SK-N-SH treated with all-trans-retinoic acid at 6 μM for 48 hours (cell line): ENCODE results near the gene EFNB2.

Experiments
- ATAC-seq: fragments of 200-7000 bp; cut with Tn5 transposase; 3 replicates; pipeline ENCODE4 v1.9.1; 2020; ENCODE audit warnings: mild to moderate bottlenecking, moderate library complexity
- ARNTL ChIP-seq: fragments of 450-650 bp; formaldehyde crosslinking; IDR thresholded peaks from 2 replicates; pipeline ENCODE4 v1.5.0; 2020; ENCODE audit warnings: low read depth, mild to moderate bottlenecking, moderate library complexity, borderline replicate concordance
- BACH2 ChIP-seq: fragments of 250-450 bp; sonication (Bioruptor Pico); IDR thresholded peaks from 2 replicates; pipeline ENCODE4 v1.9.0; 2021; ENCODE audit warnings: mild to moderate bottlenecking, borderline replicate concordance
- CREB5 ChIP-seq: fragments of 250-450 bp; sonication (Bioruptor Pico); IDR thresholded peaks from 2 replicates; pipeline ENCODE4 v1.5.1; 2020; ENCODE audit warnings: low read depth, mild to moderate bottlenecking, moderate library complexity
- CSDC2 ChIP-seq: fragments of 250-450 bp; sonication (Bioruptor Pico); IDR thresholded peaks from 2 replicates; pipeline ENCODE4 v1.5.0; 2020; ENCODE audit warnings: mild to moderate bottlenecking, moderate library complexity
- CSRNP3 ChIP-seq: fragments of 250-450 bp; sonication (Bioruptor Pico); IDR thresholded peaks from 2 replicates; pipeline ENCODE4 v1.5.1; 2021; ENCODE audit warnings: mild to moderate bottlenecking, moderate library complexity
- ESRRG ChIP-seq: fragments of 250-450 bp; sonication (Bioruptor Pico); IDR thresholded peaks from 2 replicates; pipeline ENCODE4 v1.6.1; 2021; ENCODE audit warnings: mild to moderate bottlenecking
- GLIS3 ChIP-seq: fragments of 250-450 bp; sonication (Bioruptor Pico); IDR thresholded peaks from 2 replicates; pipeline ENCODE4 v1.5.0; 2020; ENCODE audit warnings: mild to moderate bottlenecking, moderate library complexity
- PATZ1 ChIP-seq: fragments of 250-450 bp; sonication (Bioruptor Pico); IDR thresholded peaks from 2 replicates; pipeline ENCODE4 v1.8.0; 2020; ENCODE audit warnings: mild to moderate bottlenecking, moderate library complexity, borderline replicate concordance
- RARB ChIP-seq: fragments of 250-450 bp; sonication (Bioruptor Pico); IDR thresholded peaks from 2 replicates; pipeline ENCODE4 v1.8.0; 2021; ENCODE audit warnings: mild to moderate bottlenecking, moderate library complexity
- SNAI2 ChIP-seq: fragments of 250-450 bp; sonication (Bioruptor Pico); IDR thresholded peaks from 2 replicates; pipeline ENCODE4 v1.5.0; 2020; ENCODE audit warnings: mild to moderate bottlenecking, moderate library complexity
- TCF4 ChIP-seq: fragments of 250-450 bp; sonication (Bioruptor Pico); IDR thresholded peaks from 2 replicates; pipeline ENCODE4 v1.8.0; 2021; ENCODE audit warnings: mild to moderate bottlenecking, moderate library complexity, borderline replicate concordance
- TOX ChIP-seq: fragments of 250-450 bp; sonication (Bioruptor Pico); IDR thresholded peaks from 2 replicates; pipeline ENCODE4 v1.8.0; 2021; ENCODE audit warnings: mild to moderate bottlenecking, moderate library complexity, borderline replicate concordance
- ZC3H10 ChIP-seq: fragments of 250-450 bp; sonication (Bioruptor Pico); IDR thresholded peaks from 2 replicates; pipeline ENCODE4 v1.5.1; 2021; ENCODE audit warnings: mild to moderate bottlenecking, moderate library complexity
- ZFP3 ChIP-seq: fragments of 250-450 bp; sonication (Bioruptor Pico); IDR thresholded peaks from 2 replicates; pipeline ENCODE4 v1.5.0; 2020; ENCODE audit warnings: mild to moderate bottlenecking, moderate library complexity
- ZFP30 ChIP-seq: fragments of 450-650 bp; formaldehyde crosslinking; IDR thresholded peaks from 2 replicates; pipeline ENCODE4 v1.5.0; 2022; ENCODE audit warnings: mild to moderate bottlenecking, moderate library complexity
- ZNF565 ChIP-seq: fragments of 450-650 bp; formaldehyde crosslinking; conservative IDR thresholded peaks from 2 replicates; pipeline ENCODE4 v1.5.0; 2020; ENCODE audit warnings: low read depth, mild to moderate bottlenecking, moderate library complexity
- ZNF70 ChIP-seq: fragments of 450-650 bp; formaldehyde crosslinking; IDR thresholded peaks from 2 replicates; pipeline ENCODE4 v1.5.0; 2020; ENCODE audit warnings: mild to moderate bottlenecking, moderate library complexity
- ZNF8 ChIP-seq: fragments of 450-650 bp; formaldehyde crosslinking; IDR thresholded peaks from 2 replicates; pipeline ENCODE4 v1.5.0; 2020; ENCODE audit warnings: mild to moderate bottlenecking, moderate library complexity
- TF ChIP-seq, protein P1 (sequence below): fragments of 250-450 bp; sonication (Bioruptor Pico); IDR thresholded peaks from 2 replicates; pipeline ENCODE4 v1.5.0; 2020; ENCODE audit warnings: mild to moderate bottlenecking, moderate library complexity

The EFNB2 gene

GRCh38 chr13:106561551-106562170 is 26.2 kb upstream of the EFNB2 start:
- TF ChIP-seq PATZ1 (CRISPR knock-in tag) (no peak), ARNTL (no peak), CREB5 (CRISPR knock-in tag) (no peak), GLIS3 (CRISPR knock-in tag) (no peak), BACH2 (CRISPR knock-in tag) (no peak)
- TF ChIP-seq, all 23 proteins: peak for 0
- 0 out of 3 replicates have a peak, but pooled peaks have one; percentile 27 for ATAC-seq

- TF ChIP-seq ZNF8, result no peak
- no peak for TF ChIP-seq BACH2 (CRISPR knock-in tag)
- no peak for TF ChIP-seq CSRNP3
- no peak for ATAC-seq
Observed at GRCh38 chr13:106560821-106561220, 25.4 kb upstream of the EFNB2 start.

DNA sequence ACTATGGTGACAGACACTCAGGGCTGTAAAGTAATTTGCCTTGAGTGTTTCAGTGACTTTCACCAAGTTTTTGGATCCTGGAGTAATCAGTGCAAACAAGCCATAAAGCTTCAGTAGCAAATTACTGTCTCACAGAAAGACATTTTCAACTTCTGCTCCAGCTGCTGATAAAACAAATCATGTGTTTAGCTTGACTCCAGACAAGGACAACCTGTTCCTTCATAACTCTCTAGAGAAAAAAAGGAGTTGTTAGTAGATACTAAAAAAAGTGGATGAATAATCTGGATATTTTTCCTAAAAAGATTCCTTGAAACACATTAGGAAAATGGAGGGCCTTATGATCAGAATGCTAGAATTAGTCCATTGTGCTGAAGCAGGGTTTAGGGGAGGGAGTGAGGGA is 23.1 kb upstream of the EFNB2 start:
- no peak for ATAC-seq

More for the DNA sequence above, 23.1 kb upstream of the EFNB2 start:
- TF ChIP-seq BACH2 (CRISPR knock-in tag) (no peak), SNAI2 (CRISPR knock-in tag) (no peak), ZFP3 (CRISPR knock-in tag) (no peak), ZNF565 (CRISPR knock-in tag) (no peak), CSDC2 (no peak), GLIS3 (CRISPR knock-in tag) (no peak), TCF4 (CRISPR knock-in tag) (no peak), TOX (no peak), ZFP30 (no peak), ESRRG (no peak), CREB5 (CRISPR knock-in tag) (no peak), RARB (CRISPR knock-in tag) (no peak), ZC3H10 (CRISPR knock-in tag) (no peak), CSRNP3 (no peak), ZNF8 (no peak), ZNF70 (no peak)
- TF ChIP-seq, protein P1, sequence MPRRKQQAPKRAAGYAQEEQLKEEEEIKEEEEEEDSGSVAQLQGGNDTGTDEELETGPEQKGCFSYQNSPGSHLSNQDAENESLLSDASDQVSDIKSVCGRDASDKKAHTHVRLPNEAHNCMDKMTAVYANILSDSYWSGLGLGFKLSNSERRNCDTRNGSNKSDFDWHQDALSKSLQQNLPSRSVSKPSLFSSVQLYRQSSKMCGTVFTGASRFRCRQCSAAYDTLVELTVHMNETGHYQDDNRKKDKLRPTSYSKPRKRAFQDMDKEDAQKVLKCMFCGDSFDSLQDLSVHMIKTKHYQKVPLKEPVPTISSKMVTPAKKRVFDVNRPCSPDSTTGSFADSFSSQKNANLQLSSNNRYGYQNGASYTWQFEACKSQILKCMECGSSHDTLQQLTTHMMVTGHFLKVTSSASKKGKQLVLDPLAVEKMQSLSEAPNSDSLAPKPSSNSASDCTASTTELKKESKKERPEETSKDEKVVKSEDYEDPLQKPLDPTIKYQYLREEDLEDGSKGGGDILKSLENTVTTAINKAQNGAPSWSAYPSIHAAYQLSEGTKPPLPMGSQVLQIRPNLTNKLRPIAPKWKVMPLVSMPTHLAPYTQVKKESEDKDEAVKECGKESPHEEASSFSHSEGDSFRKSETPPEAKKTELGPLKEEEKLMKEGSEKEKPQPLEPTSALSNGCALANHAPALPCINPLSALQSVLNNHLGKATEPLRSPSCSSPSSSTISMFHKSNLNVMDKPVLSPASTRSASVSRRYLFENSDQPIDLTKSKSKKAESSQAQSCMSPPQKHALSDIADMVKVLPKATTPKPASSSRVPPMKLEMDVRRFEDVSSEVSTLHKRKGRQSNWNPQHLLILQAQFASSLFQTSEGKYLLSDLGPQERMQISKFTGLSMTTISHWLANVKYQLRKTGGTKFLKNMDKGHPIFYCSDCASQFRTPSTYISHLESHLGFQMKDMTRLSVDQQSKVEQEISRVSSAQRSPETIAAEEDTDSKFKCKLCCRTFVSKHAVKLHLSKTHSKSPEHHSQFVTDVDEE (CRISPR knock-in tag), result no peak
